Measurements from ENCODE around the gene HEPN1. TPM values are rescaled to one million over a fixed set of nuclear protein-coding genes. Genes with fewer than 3 reads are reported as not detected.

HEPN1 gene
- total and polyA plus RNA-seq, 9 of the 15 experiments (the other 6 are each of a cell fraction or from before 2014, with no cell fraction given): not detected

GRCh38 chr11:124875943-124876817 is 42.9 kb upstream of the HEPN1 start (continued):
- 0 out of 2 replicates have a peak, but pooled peaks have one; percentile 31 for TF ChIP-seq ZNF511 (CRISPR knock-in tag; IDR thresholded peaks at IDR 0.05)
- TF ChIP-seq ZNF280A (IDR thresholded peaks at IDR 0.05; ENCODE audit: low read depth, partially characterized antibody): no peak
- TF ChIP-seq CBFA2T3 (IDR thresholded peaks at IDR 0.05): no peak
- no peak for TF ChIP-seq IRF9 (tag; IDR thresholded peaks at IDR 0.05)
- TF ChIP-seq E2F5 (CRISPR knock-in tag; IDR thresholded peaks at IDR 0.05): no peak
- peak; percentile 60; the same call in 1 of the 2 replicates for TF ChIP-seq ZNF24 (IDR thresholded peaks at IDR 0.05)
- no peak for TF ChIP-seq CREB3 (tag; conservative IDR thresholded peaks at IDR 0.05; ENCODE audit: low read depth)
- peak; percentile 98 for TF ChIP-seq ETV1 (tag; conservative IDR thresholded peaks at IDR 0.05; ENCODE audit: low read depth)
- peak; percentile 73 for TF ChIP-seq SUPT5H (IDR thresholded peaks at IDR 0.05)
- no peak for TF ChIP-seq HMG20B (CRISPR knock-in tag; IDR thresholded peaks at IDR 0.05)
- TF ChIP-seq NR2C1 (IDR thresholded peaks at IDR 0.05): no peak
- TF ChIP-seq NR2C1 (tag; IDR thresholded peaks at IDR 0.05): no peak
- no peak for TF ChIP-seq USF1 (CRISPR knock-in tag; IDR thresholded peaks at IDR 0.05)
- TF ChIP-seq THAP7 (CRISPR knock-in tag; IDR thresholded peaks at IDR 0.05): no peak
- no peak for TF ChIP-seq ZNF75A (CRISPR knock-in tag; IDR thresholded peaks at IDR 0.05)
- TF ChIP-seq SMARCC2 (IDR thresholded peaks at IDR 0.05; ENCODE audit: low read depth): peak; percentile 69; the same call in 1 of the 2 replicates
- no peak for TF ChIP-seq CEBPB (tag; IDR thresholded peaks at IDR 0.05)
- TF ChIP-seq MBD1 (CRISPR knock-in tag; IDR thresholded peaks at IDR 0.05): no peak

All from K562 (cell line).